ENCODE data around the gene CCDC43. TPM values are rescaled to one million over a fixed set of nuclear protein-coding genes. Genes with fewer than 3 reads are reported as not detected.

The CCDC43 gene
- total and polyA plus RNA-seq, 2 of the 13 experiments (the other 11 are each of a cell fraction or from before 2014, with no cell fraction given): 17.5 to 94.8 TPM

GRCh38 chr17:44672479-44673093 is 17.0 kb downstream of the CCDC43 start (continued):
- TF ChIP-seq, protein P1, sequence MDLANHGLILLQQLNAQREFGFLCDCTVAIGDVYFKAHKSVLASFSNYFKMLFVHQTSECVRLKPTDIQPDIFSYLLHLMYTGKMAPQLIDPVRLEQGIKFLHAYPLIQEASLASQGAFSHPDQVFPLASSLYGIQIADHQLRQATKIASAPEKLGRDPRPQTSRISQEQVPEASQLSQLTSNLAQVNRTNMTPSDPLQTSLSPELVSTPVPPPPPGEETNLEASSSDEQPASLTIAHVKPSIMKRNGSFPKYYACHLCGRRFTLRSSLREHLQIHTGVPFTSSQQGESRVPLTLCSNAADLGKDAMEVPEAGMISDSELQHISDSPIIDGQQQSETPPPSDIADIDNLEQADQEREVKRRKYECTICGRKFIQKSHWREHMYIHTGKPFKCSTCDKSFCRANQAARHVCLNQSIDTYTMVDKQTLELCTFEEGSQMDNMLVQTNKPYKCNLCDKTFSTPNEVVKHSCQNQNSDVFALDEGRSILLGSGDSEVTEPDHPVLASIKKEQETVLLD (CRISPR knock-in tag; IDR thresholded peaks at IDR 0.05; ENCODE audit: low read depth): no peak
- TF ChIP-seq IRX3 (CRISPR knock-in tag; IDR thresholded peaks at IDR 0.05; ENCODE audit: borderline replicate concordance, low read depth) (no peak), PHF21A (CRISPR knock-in tag; IDR thresholded peaks at IDR 0.05) (no peak), CSRNP1 (CRISPR knock-in tag; IDR thresholded peaks at IDR 0.05) (no peak), PBX2 (CRISPR knock-in tag; IDR thresholded peaks at IDR 0.05) (no peak), ZNF713 (CRISPR knock-in tag; IDR thresholded peaks at IDR 0.05) (no peak), ZEB1 (IDR thresholded peaks at IDR 0.05; ENCODE audit: insufficient replicate concordance, low read depth) (no peak), ZNF337 (CRISPR knock-in tag; IDR thresholded peaks at IDR 0.05; ENCODE audit: borderline replicate concordance, low read depth) (no peak), CEBPB (IDR thresholded peaks at IDR 0.05; ENCODE audit: borderline replicate concordance, low read depth, low read length) (0 out of 2 replicates have a peak, but pooled peaks have one; percentile 10), CEBPG (CRISPR knock-in tag; IDR thresholded peaks at IDR 0.05) (peak; percentile 54), ELF1 (CRISPR knock-in tag; IDR thresholded peaks at IDR 0.05) (no peak), ZNF781 (CRISPR knock-in tag; IDR thresholded peaks at IDR 0.05; ENCODE audit: borderline replicate concordance, not compliant biosample characterization) (no peak), ZNF431 (CRISPR knock-in tag; IDR thresholded peaks at IDR 0.05; ENCODE audit: borderline replicate concordance, low read depth) (no peak), GFI1 (CRISPR knock-in tag; IDR thresholded peaks at IDR 0.05; ENCODE audit: borderline replicate concordance) (no peak)
- TF ChIP-seq, protein P2, sequence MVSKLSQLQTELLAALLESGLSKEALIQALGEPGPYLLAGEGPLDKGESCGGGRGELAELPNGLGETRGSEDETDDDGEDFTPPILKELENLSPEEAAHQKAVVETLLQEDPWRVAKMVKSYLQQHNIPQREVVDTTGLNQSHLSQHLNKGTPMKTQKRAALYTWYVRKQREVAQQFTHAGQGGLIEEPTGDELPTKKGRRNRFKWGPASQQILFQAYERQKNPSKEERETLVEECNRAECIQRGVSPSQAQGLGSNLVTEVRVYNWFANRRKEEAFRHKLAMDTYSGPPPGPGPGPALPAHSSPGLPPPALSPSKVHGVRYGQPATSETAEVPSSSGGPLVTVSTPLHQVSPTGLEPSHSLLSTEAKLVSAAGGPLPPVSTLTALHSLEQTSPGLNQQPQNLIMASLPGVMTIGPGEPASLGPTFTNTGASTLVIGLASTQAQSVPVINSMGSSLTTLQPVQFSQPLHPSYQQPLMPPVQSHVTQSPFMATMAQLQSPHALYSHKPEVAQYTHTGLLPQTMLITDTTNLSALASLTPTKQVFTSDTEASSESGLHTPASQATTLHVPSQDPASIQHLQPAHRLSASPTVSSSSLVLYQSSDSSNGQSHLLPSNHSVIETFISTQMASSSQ (IDR thresholded peaks at IDR 0.05; ENCODE audit: low read depth): no peak
- TF ChIP-seq, protein P2 (CRISPR knock-in tag; IDR thresholded peaks at IDR 0.05; ENCODE audit: borderline replicate concordance): no peak
- TF ChIP-seq, protein P3, sequence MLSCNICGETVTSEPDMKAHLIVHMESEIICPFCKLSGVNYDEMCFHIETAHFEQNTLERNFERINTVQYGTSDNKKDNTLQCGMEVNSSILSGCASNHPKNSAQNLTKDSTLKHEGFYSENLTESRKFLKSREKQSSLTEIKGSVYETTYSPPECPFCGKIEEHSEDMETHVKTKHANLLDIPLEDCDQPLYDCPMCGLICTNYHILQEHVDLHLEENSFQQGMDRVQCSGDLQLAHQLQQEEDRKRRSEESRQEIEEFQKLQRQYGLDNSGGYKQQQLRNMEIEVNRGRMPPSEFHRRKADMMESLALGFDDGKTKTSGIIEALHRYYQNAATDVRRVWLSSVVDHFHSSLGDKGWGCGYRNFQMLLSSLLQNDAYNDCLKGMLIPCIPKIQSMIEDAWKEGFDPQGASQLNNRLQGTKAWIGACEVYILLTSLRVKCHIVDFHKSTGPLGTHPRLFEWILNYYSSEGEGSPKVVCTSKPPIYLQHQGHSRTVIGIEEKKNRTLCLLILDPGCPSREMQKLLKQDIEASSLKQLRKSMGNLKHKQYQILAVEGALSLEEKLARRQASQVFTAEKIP (CRISPR knock-in tag; IDR thresholded peaks at IDR 0.05; ENCODE audit: borderline replicate concordance): no peak
